Body of pancreas (tissue), 4 donors: ENCODE data around the gene RBM4. TPM values are rescaled to one million over a fixed set of nuclear protein-coding genes. Genes with fewer than 3 reads are reported as not detected.
A peak's percentile ranks its signal among the peaks of the same experiment; 100 is the strongest.

Experiments used
- ATAC-seq: fragments of 150-250 bp; one replicate; pipeline ENCODE4 v1.9.1; 2016
- DNase-seq, 4 donors: peaks; one replicate each; pipeline ENCODE4 v3.0.0-alpha.2; 2019
- H3K27ac ChIP-seq, 4 donors: fragments of 200-600 bp; sonication (generic); 1 replicate in 3 of 4; 2 replicates in 1 of 4; pipeline versions ENCODE4 v1.5.1 to v1.6.1; 2016 to 2019; ENCODE audit warnings: mild to moderate bottlenecking in 1 of 4, mixed read lengths in 1 of 4, moderate library complexity in 1 of 4
- H3K27me3 ChIP-seq, 2 donors: fragments of 200-600 bp; sonication (generic); one replicate each; pipeline ENCODE4 v1.6.0; 2016; ENCODE audit warnings: mild to moderate bottlenecking in 1 of 2
- H3K36me3 ChIP-seq, 2 donors: fragments of 200-600 bp; sonication (generic); replicated peaks in 1 of 2; 2 replicates each; pipeline ENCODE4 v1.5.1; 2016; ENCODE audit warnings: low read depth in 2 of 2; ENCODE audit not compliant: insufficient read depth in 1 of 2
- H3K4me1 ChIP-seq: fragments of 200-600 bp; sonication (generic); one replicate; pipeline ENCODE4 v1.6.0; 2016
- H3K4me3 ChIP-seq, 2 donors: fragments of 200-600 bp; sonication (generic); 1 replicate in 1 of 2; 2 replicates in 1 of 2; pipeline ENCODE4 v1.5.1; 2016 to 2019
- H3K9me3 ChIP-seq, 3 donors: fragments of 200-600 bp; sonication (generic); 1 replicate in 2 of 3; 2 replicates in 1 of 3; pipeline ENCODE4 v1.5.1; 2016
- POLR2A ChIP-seq, 3 donors: fragments of 450-650 bp; IDR thresholded peaks; one replicate each; pipeline ENCODE4 v1.6.1; 2016; ENCODE audit warnings: antibody characterized with exemption in 3 of 3, mild to moderate bottlenecking in 2 of 3
- WGBS, 2 donors: methylation state at CpG; one replicate each; pipeline ENCODE4 v1.1.5; 2017; 5-methylcytosine and 5-hydroxymethylcytosine counted together
- intact Hi-C: fragments of 100-400 bp; cut with DNase I; formaldehyde crosslinking; loops from one replicate; pipeline ENCODE4 v1.15.1; 2023
- total RNA-seq, 2 donors: library from RNA; depleted of rRNA; stranded (reverse); fragments of >200 nt; gene quantifications; one replicate each; pipeline ENCODE4 v1.1.0, GENCODE V29; 2016
- TF ChIP-seq, protein P1 (sequence below), 7 experiments: fragments of 450-650 bp in 4 of 7; fragments of 200-600 bp in 3 of 7; sonication (generic) in 3 of 7; IDR thresholded peaks; one replicate each; pipeline ENCODE4 v1.5.1; 2016 to 2019; ENCODE audit warnings: antibody characterized with exemption in 7 of 7

RBM4 gene
- total RNA-seq, 2 donors from 2014 or later = 44.2 to 71.1 TPM

DNA sequence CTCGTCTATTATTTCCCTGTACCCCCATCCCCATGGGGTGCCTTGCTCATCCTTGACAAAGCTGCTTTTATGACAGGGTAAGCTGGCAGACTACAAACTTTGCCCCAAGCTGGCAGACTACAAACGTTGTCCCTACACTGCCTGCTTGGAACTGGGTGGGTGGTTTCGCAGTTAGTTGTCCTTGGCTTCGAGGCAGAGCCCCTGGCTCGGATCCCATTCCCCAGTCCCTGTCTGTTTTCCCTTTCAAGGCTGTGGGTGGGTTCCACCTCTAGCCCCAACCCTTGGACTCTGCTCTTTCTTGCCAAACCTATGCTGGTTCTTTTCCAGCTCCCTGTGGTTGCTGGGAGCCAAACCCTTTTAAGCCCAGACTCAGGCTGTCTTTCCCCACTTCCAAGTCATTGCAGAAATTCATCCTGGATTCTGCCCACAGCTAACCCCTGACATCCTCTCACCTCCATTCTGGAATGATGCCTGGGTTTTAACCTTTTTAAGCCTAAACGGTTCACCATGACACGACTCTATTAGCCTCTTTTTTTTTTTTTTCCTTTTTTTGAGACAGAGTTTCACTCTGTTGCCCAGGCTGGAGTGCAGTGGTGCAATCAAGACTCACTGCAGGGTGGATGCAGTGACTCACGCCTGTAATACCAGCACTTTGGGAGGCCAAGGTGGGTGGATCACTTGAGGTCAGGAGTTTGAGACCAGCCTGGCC is 31.2 kb upstream of the RBM4 start:
- Histone ChIP-seq H3K27me3 (no peaks in the 10 kb centered on the region), H3K27ac (peak overlapping the region; percentile 22 to 67 (median 41)), H3K36me3 (peaks cover 0 to 3% of the 10 kb centered on the region in 2 donors), H3K4me1 (peaks cover 16% of the 10 kb centered on the region), H3K9me3 (no peaks in the 10 kb centered on the region), H3K4me3 (no peak overlapping the region)
- peak; percentile 88 for ATAC-seq
- peak; percentile 73 to 87 (median 86) for DNase-seq
- WGBS, 2 donors = 3 to 14% methylated on average over 8 of the region's 8 CpGs
- TF ChIP-seq POLR2A (IDR thresholded peaks at IDR 0.05) = no peak
- TF ChIP-seq, protein P1, sequence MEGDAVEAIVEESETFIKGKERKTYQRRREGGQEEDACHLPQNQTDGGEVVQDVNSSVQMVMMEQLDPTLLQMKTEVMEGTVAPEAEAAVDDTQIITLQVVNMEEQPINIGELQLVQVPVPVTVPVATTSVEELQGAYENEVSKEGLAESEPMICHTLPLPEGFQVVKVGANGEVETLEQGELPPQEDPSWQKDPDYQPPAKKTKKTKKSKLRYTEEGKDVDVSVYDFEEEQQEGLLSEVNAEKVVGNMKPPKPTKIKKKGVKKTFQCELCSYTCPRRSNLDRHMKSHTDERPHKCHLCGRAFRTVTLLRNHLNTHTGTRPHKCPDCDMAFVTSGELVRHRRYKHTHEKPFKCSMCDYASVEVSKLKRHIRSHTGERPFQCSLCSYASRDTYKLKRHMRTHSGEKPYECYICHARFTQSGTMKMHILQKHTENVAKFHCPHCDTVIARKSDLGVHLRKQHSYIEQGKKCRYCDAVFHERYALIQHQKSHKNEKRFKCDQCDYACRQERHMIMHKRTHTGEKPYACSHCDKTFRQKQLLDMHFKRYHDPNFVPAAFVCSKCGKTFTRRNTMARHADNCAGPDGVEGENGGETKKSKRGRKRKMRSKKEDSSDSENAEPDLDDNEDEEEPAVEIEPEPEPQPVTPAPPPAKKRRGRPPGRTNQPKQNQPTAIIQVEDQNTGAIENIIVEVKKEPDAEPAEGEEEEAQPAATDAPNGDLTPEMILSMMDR (IDR thresholded peaks at IDR 0.05) = no peak
- intact Hi-C loops = no loop called here

DNA sequence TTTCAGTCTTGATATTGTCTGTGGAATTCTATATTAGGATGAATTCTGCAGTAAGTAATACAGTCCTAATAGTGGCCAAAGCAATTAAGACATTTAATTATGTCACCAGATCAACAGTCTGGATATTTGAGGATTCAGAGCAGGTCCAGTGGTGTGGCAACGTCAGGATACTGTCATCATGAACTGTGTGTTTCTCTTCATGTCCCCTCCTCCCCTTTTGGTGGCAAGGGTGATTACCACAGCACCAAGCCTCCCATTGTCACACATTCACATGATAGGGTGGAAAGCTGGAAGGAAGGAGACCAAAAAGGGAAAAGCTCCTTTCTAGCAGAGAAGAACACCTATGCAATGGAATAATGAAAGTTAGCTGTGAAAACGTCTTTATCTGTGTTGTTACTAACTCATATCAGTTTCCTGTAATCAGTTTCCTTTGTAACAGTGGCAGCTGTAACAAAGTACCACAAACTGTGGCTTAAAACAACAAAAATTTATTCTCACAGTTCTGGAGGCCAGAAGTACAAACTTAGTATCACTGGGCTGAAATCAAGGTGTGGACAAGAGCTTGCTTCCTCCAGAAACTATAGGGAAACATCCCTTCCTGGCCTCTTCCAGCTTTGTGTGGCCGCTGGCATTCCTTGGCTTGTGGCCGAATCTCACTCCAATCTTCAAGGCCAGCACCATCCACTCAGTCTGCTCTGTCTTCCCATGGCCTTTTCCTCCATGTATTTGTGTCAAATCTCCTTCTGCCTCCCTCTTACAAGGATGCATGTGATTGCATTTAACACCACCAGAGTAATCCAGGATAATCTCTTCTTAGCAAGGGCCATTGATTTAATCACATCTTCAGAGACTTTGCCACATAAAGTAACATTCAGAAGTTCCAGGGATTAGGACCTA is 28.5 kb upstream of the RBM4 start:
- H3K4me1 ChIP-seq = peaks cover 16% of the 10 kb centered on the region
- no peak overlapping the region for H3K27ac ChIP-seq
- no peak overlapping the region for H3K4me3 ChIP-seq
- no peaks in the 10 kb centered on the region for H3K36me3 ChIP-seq
- no peaks in the 10 kb centered on the region for H3K27me3 ChIP-seq
- TF ChIP-seq, protein P1 (IDR thresholded peaks at IDR 0.05) = no peak
- no peak for TF ChIP-seq POLR2A (IDR thresholded peaks at IDR 0.05)
- no peak for DNase-seq
- H3K9me3 ChIP-seq = no peaks in the 10 kb centered on the region
- 44 to 50% methylated on average over 4 of the region's 4 CpGs for WGBS, 2 donors
- intact Hi-C loops = no loop called here
- ATAC-seq = no peak

DNA sequence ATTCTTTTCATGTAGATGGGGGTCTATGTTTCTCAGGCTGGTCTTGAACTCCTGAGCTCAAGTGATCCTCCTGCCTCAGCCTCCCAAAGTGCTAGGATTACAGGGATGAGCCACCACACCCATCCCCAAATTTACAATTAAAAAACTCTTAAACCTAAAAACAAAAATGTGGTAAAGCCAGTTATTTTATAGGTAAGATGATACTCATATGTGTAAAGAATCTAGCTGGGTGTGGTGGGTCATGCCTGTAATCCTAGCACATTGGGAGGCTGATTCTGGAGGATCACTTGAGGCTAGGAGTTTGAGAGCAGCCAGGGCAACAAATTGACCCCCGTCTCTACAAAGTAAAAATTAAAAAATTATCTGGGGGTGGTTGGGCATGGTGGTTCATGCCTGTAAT is 26.0 kb upstream of the RBM4 start:
- ATAC-seq (no peak), DNase-seq (no peak)
- intact Hi-C loops = no loop called here
- 78 to 83% methylated on average over 1 of the region's 1 CpG for WGBS, 2 donors
- no peaks in the 10 kb centered on the region for H3K36me3 ChIP-seq
- TF ChIP-seq POLR2A (IDR thresholded peaks at IDR 0.05) = no peak
- TF ChIP-seq, protein P1 (IDR thresholded peaks at IDR 0.05) = no peak
- no peak overlapping the region for H3K27ac ChIP-seq
- no peak overlapping the region for H3K4me3 ChIP-seq
- peaks cover 15% of the 10 kb centered on the region for H3K4me1 ChIP-seq
- no peaks in the 10 kb centered on the region for H3K27me3 ChIP-seq
- H3K9me3 ChIP-seq = no peaks in the 10 kb centered on the region

DNA sequence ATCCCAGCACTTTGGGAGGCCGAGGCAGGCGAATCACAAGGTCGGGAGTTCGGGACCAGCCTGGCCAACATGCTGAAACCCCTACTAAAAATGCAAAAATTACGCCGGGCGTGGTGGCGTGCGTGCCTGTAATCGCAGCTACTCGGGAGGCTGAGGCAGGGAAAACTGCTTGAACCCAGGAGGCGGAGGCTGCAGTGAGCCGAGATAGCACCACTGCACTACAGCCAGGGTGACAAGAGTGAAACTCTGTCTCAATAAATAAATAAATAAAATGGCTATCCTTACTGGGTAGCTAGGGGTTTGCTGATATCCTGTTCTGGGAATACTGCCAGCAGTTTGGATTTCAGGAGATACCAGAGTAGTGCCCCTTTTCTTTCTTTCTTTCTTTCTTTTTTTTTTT is 24.4 kb upstream of the RBM4 start:
- H3K27me3 ChIP-seq = no peaks in the 10 kb centered on the region
- no peak for TF ChIP-seq POLR2A (IDR thresholded peaks at IDR 0.05)
- TF ChIP-seq, protein P1 (IDR thresholded peaks at IDR 0.05) = no peak
- intact Hi-C loops = no loop called here
- H3K4me3 ChIP-seq = no peak overlapping the region
- DNase-seq = no peak
- 78 to 89% methylated on average over 13 of the region's 13 CpGs for WGBS, 2 donors
- no peak for ATAC-seq
- no peaks in the 10 kb centered on the region for H3K36me3 ChIP-seq
- no peak overlapping the region for H3K27ac ChIP-seq
- H3K4me1 ChIP-seq = peaks cover 21% of the 10 kb centered on the region
- H3K9me3 ChIP-seq = no peaks in the 10 kb centered on the region
